Osteoblast (primary cell): ENCODE data around the gene MICB. TPM values are rescaled to one million over a fixed set of nuclear protein-coding genes. Genes with fewer than 3 reads are reported as not detected.
"Not testable (repeated sequence)": the region's sequence is repeated elsewhere in the genome, so short reads cannot be mapped to it uniquely, and the experiment has no call there.

Experiments
- DNase-seq: peaks from one replicate; pipeline ENCODE4 v3.0.0; 2011; ENCODE audit warnings: low spot score, mixed read lengths; ENCODE audit not compliant: insufficient read length; ENCODE audit errors: missing footprints
- H2AFZ ChIP-seq: 2 replicates; pipeline ENCODE4 v1.6.0; 2011; ENCODE audit warnings: mild to moderate bottlenecking, low read length
- H3K27ac ChIP-seq: 2 replicates; pipeline ENCODE4 v1.5.1; 2011; ENCODE audit warnings: mild to moderate bottlenecking, low read depth, low read length, moderate library complexity
- H3K27me3 ChIP-seq: 2 replicates; pipeline ENCODE4 v1.6.0; 2012; ENCODE audit warnings: mild to moderate bottlenecking, control low read depth, inconsistent platforms, low read length, moderate library complexity; ENCODE audit not compliant: insufficient read depth
- H3K36me3 ChIP-seq: 2 replicates; pipeline ENCODE4 v1.5.1; 2011; ENCODE audit warnings: mild to moderate bottlenecking, low read length, control low read depth, moderate library complexity; ENCODE audit not compliant: insufficient read depth
- H3K4me1 ChIP-seq: 2 replicates; pipeline ENCODE4 v1.5.1; 2011; ENCODE audit warnings: mild to moderate bottlenecking, low read length, control low read depth, moderate library complexity; ENCODE audit not compliant: insufficient read depth
- H3K4me2 ChIP-seq: 2 replicates; pipeline ENCODE4 v1.6.0; 2011; ENCODE audit warnings: mild to moderate bottlenecking, low read length; ENCODE audit not compliant: insufficient read depth
- H3K4me3 ChIP-seq: fragments of 200-600 bp; sonication (generic); 3 replicates; pipeline ENCODE4 v1.5.1; 2012; ENCODE audit warnings: mild to moderate bottlenecking, low read length, inconsistent platforms; ENCODE audit not compliant: insufficient read depth
- H3K79me2 ChIP-seq: 2 replicates; pipeline ENCODE4 v1.6.0; 2012; ENCODE audit warnings: mild to moderate bottlenecking, low read length, control low read depth, inconsistent platforms; ENCODE audit not compliant: insufficient read depth
- H3K9me3 ChIP-seq: 2 replicates; pipeline ENCODE4 v1.5.1; 2011; ENCODE audit warnings: low read depth, low read length, control low read depth
- H4K20me1 ChIP-seq: 2 replicates; pipeline ENCODE4 v1.6.0; 2012; ENCODE audit warnings: mild to moderate bottlenecking, low read length, control low read depth; ENCODE audit not compliant: insufficient read depth
- CTCF ChIP-seq: IDR thresholded peaks from 2 replicates; pipeline ENCODE4 v1.5.1; 2011; ENCODE audit warnings: mild to moderate bottlenecking, low read depth, low read length, moderate library complexity; ENCODE audit errors: extremely low read depth
- total RNA-seq: library from RNA; depleted of rRNA; stranded (reverse); fragments of >200 nt; gene quantifications from 2 replicates; pipeline ENCODE4 v1.2.3, GENCODE V29; 2012

MICB gene
- total RNA-seq, 1 donor: 14.1 TPM

- peak; percentile 6 for TF ChIP-seq CTCF
- not testable (repeated sequence) for H2AFZ ChIP-seq, H4K20me1 ChIP-seq, H3K36me3 ChIP-seq, H3K27ac ChIP-seq, H3K79me2 ChIP-seq, H3K27me3 ChIP-seq, H3K4me2 ChIP-seq, DNase-seq, H3K9me3 ChIP-seq, H3K4me3 ChIP-seq
- peaks cover 10% of the 10 kb centered on the region for H3K4me1 ChIP-seq
Observed at GRCh38 chr6:31486065-31486837, 11.7 kb upstream of the MICB start.

GRCh38 chr6:31487674-31488073 is 10.3 kb upstream of the MICB start:
- not testable (repeated sequence) for DNase-seq, H3K27me3 ChIP-seq, H3K9me3 ChIP-seq, H4K20me1 ChIP-seq, H3K4me3 ChIP-seq, H3K79me2 ChIP-seq, H2AFZ ChIP-seq, H3K4me2 ChIP-seq, H3K36me3 ChIP-seq, H3K27ac ChIP-seq
- peaks cover 13% of the 10 kb centered on the region for H3K4me1 ChIP-seq

- H3K79me2 ChIP-seq: no peaks in the 10 kb centered on the region
- DNase-seq: no peak
- no peaks in the 10 kb centered on the region for H3K27me3 ChIP-seq
- H3K36me3 ChIP-seq: no peaks in the 10 kb centered on the region
- no peak overlapping the region for H3K27ac ChIP-seq
- no peaks in the 10 kb centered on the region for H4K20me1 ChIP-seq
- H3K4me1 ChIP-seq: peaks cover 13% of the 10 kb centered on the region
- no peak overlapping the region for H2AFZ ChIP-seq
- H3K9me3 ChIP-seq: no peaks in the 10 kb centered on the region
- no peak for TF ChIP-seq CTCF
- H3K4me3 ChIP-seq: no peak overlapping the region
- no peak overlapping the region for H3K4me2 ChIP-seq
Observed at GRCh38 chr6:31489086-31489485, 8.9 kb upstream of the MICB start.

GRCh38 chr6:31490115-31490873 is 7.7 kb upstream of the MICB start:
- no peak for TF ChIP-seq CTCF
- Histone ChIP-seq H3K27me3 (no peaks in the 10 kb centered on the region), H4K20me1 (no peaks in the 10 kb centered on the region), H3K9me3 (no peaks in the 10 kb centered on the region), H3K79me2 (no peaks in the 10 kb centered on the region), H3K4me1 (peaks cover 7% of the 10 kb centered on the region), H3K4me3 (no peak overlapping the region), H3K4me2 (no peak overlapping the region), H3K27ac (no peak overlapping the region), H2AFZ (no peak overlapping the region), H3K36me3 (no peaks in the 10 kb centered on the region)
- no peak for DNase-seq

- peaks cover 18% of the 10 kb centered on the region for H3K79me2 ChIP-seq
- not testable (repeated sequence) for H3K9me3 ChIP-seq, H3K27me3 ChIP-seq, H3K36me3 ChIP-seq, H2AFZ ChIP-seq, DNase-seq, H4K20me1 ChIP-seq, H3K27ac ChIP-seq
- peaks cover 21% of the 10 kb centered on the region for H3K4me1 ChIP-seq
- peak overlapping the region; percentile 89 for H3K4me3 ChIP-seq
- H3K4me2 ChIP-seq: peak overlapping the region; percentile 91
Observed at GRCh38 chr6:31493550-31493874, 4.4 kb upstream of the MICB start.
